A172 (cell line): ENCODE data around the gene RFTN1. TPM values are rescaled to one million over a fixed set of nuclear protein-coding genes. Genes with fewer than 3 reads are reported as not detected.

Source experiments
- DNase-seq: peaks from one replicate; pipeline ENCODE4 v3.0.0-alpha.2; 2015; ENCODE audit warnings: low spot score
- total RNA-seq: library from RNA; depleted of rRNA; stranded (reverse); fragments of >200 nt; shearing (Covaris generic); gene quantifications from 2 replicates; pipeline ENCODE4 v1.2.3, GENCODE V29; 2014

The RFTN1 gene
- total RNA-seq, 1 experiment from 2014 or later: 52.1 TPM

- no peak for DNase-seq
Observed at GRCh38 chr3:16467393-16467792, 46.1 kb downstream of the RFTN1 start.

- no peak for DNase-seq
Observed at GRCh38 chr3:16466822-16467221, 46.7 kb downstream of the RFTN1 start.

DNA sequence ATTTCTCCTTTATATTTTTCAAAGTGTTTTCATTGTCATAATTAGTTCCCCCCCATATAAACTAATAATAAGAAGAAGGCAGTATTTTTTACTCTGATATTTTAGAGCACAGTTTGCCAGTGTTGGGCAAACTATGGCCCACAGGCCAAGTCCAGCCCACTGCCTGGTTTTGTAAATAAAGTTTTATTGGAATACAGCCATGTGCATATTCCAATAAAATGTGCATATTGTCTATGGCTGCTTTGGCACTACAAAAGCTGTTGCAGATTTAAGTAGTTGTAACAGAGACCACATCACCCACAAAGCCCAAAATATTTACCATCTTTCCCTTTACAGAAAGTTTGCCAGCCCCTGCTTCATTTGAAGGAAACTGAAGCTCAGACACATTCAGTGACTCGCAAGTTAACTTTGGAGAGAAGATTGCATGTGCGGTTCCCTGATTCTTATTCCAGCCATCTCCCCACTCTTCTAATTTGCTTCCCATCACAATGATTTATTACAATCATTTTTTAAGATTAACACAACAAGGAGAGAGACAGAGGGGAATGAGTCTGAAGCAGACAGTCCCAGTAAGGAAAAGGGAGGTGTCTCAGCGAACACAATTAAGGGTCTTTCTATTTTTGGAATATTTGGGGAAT lies 48.9 kb downstream of the RFTN1 start:
- peak; percentile 46 for DNase-seq

GRCh38 chr3:16463914-16464313 lies 49.6 kb downstream of the RFTN1 start:
- DNase-seq: no peak

DNA sequence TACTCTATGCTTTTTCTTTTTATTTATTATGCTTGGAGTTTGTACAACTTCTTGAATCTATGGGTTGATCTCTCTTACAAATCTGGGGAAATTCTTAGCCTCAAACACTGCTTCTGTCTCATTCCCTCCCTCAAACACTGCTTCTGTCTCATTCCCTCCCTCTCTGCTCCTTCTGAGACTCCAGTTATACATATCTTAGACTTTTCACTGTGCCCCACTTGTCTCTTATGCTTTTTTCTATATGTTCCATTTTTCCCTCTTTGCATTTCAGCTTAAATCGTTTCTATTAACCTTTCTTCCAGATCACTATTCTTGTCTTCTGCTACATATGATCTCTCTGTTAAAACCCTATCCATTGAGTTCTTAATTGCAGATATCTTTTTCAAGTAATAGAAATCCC lies 50.4 kb downstream of the RFTN1 start:
- DNase-seq: no peak

GRCh38 chr3:16462679-16463078 lies 50.8 kb downstream of the RFTN1 start:
- no peak for DNase-seq

- no peak for DNase-seq
Observed at GRCh38 chr3:16461463-16462245, 51.8 kb downstream of the RFTN1 start.

DNA sequence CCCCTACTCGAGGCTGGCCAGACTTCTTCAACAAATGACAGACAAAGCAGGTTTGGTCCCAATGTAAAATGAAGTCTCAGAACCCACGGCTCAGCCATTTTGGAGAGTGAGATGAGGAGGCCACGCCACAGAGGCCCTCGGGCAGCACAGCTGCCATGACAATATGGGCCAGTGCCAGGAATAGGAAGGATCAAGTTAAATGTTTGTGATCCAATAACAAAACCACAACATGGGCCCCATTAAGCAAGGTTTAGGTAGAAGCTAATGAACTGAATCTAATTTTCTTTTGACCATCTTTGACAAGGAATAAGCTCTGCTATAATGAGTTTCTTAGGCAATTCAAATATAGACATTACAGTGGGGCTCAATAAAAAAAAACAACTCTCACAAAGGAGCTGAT lies 52.6 kb downstream of the RFTN1 start:
- DNase-seq: no peak

DNA sequence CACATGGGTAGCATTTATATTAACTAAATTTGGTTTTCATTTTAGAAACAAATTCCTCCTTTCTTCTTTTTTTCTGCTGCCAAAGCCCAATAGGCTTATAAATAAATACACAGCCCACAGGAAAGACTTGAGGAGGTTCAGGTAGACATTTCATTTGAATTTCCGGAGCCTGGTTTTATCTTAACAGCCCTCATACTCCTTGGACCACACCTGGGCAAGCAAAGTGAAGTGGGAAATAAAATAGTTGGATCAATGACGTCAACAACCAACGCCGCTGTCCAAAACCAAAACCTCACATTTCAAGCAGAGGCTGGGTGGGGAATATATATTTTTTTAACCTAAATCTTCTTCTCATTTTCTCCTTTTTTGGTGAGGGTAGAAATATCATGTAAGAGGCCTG lies 53.2 kb downstream of the RFTN1 start:
- no peak for DNase-seq

GRCh38 chr3:16456784-16457415 lies 56.6 kb downstream of the RFTN1 start:
- DNase-seq: peak; percentile 65

DNA sequence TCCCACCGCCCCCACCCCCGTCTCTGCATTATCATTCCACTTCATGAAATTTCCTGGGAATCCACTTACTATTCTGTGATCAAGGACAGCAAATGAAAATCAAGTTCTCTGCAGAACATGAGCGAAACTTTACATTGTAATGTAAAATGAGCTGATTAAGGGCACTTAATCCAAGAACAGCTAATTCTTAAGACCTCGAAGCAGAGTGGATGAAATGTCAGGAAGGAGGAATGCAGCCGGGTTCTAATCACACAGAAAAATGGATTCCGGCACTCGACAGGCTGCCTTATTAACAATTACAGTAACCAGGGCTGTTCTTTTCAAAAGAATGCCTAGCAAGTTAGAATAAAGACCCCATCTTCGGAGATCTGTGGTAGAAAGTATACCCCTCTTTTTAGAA lies 57.5 kb downstream of the RFTN1 start:
- DNase-seq: no peak

GRCh38 chr3:16455001-16455400 lies 58.5 kb downstream of the RFTN1 start:
- DNase-seq: no peak

DNA sequence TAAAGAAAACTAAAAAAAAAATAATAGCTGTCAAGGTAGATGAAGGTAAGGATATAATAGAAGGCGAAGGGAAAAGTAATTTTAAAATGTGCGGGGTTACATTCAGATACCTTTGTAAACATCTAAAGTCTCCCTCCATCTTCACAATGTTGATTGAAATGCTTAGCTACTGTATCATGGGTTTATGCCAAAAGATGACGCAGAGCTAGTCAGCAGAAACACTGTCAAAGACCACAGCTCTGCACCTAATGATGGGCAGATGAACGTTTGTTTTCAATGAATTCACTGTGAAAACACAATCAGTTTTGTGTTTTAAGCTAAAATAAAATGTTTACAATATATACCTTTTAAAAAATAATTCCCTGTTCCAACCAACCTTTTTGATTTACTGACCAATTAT lies 61.2 kb downstream of the RFTN1 start:
- peak; percentile 81 for DNase-seq

DNA sequence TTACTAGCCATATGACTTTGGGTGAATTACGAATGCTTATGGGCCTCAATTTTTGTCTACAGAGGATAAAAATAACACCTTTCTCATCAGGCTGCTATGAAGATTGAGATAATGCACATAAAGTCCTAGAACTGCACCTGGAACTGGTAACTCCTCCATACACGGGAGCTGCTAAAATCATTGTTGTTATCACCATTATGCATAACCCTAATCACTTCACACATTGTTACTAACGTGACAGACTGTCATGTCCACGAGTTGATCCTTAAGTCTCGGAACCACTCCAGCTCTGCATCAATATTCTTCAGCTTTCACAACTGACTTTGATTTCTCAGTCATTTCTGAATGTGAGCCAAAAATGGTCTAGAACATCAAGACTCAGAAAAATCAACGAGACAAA lies 64.1 kb downstream of the RFTN1 start:
- no peak for DNase-seq

DNA sequence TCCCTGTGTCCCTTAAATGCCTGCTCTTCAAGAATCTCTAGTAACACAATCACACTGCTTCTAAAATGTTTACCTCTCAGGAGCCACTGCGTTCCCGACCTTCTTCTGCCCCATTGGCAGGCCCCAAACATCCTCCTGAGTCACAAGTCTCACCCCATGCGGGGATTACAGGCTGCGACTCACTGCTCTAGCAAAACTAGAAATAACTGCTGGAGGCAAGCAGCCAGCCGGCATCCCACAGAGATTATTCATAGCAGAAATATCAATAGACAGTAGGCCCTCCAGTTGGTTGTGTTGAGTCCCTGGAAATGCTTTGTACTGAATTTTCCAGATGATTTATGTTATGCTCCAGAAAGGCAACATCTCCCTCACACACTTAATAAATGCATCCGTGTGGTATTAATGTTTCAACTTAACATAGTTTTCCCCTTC lies 64.8 kb downstream of the RFTN1 start:
- peak; percentile 93 for DNase-seq

GRCh38 chr3:16447135-16447534 lies 66.4 kb downstream of the RFTN1 start:
- no peak for DNase-seq

DNA sequence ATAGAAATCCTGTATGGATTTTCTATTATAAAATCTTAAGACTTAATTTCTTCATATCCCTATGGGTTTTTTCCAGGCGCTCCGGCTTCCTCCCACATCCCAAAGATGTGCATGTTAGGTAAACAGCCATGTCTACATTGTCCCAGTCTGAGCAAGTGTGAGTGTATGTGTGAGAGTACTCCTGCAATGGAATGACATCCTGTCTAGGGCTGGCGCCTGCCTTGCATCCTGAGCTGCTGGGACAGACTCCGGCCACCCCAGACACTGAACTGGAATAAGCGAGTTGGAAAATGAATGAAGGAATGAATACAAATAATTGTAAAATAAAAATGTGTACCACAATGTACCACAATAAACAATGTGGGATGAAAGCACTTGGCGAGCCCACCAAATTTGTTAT lies 69.2 kb downstream of the RFTN1 start:
- DNase-seq: no peak

GRCh38 chr3:16442730-16443129 lies 70.8 kb downstream of the RFTN1 start:
- DNase-seq: no peak

DNA sequence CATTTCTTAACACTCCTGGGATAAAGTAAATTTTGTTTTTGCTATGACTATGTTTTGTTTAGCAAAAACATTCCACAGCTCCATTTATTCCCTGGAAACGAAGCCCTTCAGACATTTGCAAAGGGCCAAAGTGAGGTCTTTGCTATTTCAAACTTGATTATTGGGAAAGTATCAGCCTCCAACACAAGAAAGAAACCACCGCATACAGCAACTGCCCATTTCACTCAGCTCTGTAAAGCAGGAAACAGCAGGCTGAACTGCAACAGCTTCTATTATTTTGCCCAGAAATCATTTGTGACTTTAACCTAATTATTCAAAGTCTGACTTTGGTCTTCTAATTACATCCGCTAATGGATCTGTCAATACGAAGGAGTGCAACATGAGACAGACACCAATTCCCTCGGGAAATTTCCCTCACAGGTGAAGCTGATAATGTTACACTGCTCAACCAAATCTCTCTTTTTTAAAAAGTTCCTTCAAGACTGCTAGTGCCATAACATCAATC lies 72.1 kb downstream of the RFTN1 start:
- no peak for DNase-seq

GRCh38 chr3:16439848-16440708 lies 73.4 kb downstream of the RFTN1 start:
- no peak for DNase-seq

DNA sequence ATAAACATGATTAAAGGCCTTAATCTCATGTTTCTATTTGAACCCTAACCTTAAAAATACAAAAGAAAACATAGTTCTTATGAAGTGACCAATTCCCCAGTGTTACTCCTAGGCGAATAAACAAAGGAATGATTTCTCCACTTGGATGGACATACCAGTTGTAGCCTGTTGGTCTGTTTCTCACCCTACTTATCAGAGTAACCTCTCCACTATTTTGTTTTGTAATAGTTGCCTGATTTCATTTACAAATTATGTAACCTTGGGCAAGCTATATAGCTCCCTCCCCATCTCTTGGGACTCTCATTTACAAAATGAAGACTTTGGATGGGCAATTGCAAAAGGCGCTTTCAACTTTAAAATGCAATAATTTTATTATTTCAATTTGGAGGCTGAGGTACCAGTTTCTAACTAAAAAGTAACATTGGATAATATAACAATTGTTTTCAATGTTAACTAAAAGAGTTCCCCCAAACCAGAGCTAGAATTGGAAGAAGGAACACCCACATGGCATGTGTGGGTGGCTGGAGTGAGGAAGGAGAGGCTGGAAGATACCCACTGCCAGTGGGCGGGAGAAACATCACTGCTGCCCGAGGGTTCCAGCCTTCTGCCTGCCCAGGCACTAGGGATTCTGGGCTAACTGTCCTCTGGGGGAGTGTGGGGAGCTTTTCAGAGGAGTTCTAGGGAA lies 74.2 kb downstream of the RFTN1 start:
- DNase-seq: no peak
